Astrocyte (in vitro differentiated cells and primary cell): ENCODE data around the gene REXO2. TPM values are rescaled to one million over a fixed set of nuclear protein-coding genes. Genes with fewer than 3 reads are reported as not detected.

Source experiments
- DNase-seq: peaks from one replicate; pipeline ENCODE4 v3.0.0-alpha.2; 2010; ENCODE audit warnings: low read depth
- FAIRE-seq: peaks from 2 replicates; lab custom pipeline; 2011; peaks lifted over from hg19 to GRCh38; lab: Jason Lieb, UNC
- H2AFZ ChIP-seq: 2 replicates; pipeline ENCODE4 v1.6.0; 2012; ENCODE audit warnings: low read depth, low read length, inconsistent platforms
- H3K27ac ChIP-seq: 2 replicates; pipeline ENCODE4 v1.5.1; 2011; ENCODE audit warnings: low read depth, low read length, inconsistent platforms
- H3K27me3 ChIP-seq: 2 replicates; pipeline ENCODE4 v1.6.0; 2011; ENCODE audit warnings: low read length, inconsistent platforms; ENCODE audit not compliant: insufficient read depth
- H3K36me3 ChIP-seq: 2 replicates; pipeline ENCODE4 v1.5.1; 2011; ENCODE audit warnings: low read length, inconsistent platforms; ENCODE audit not compliant: insufficient read depth
- H3K4me1 ChIP-seq: 2 replicates; pipeline ENCODE4 v1.5.1; 2011; ENCODE audit warnings: low read length, inconsistent platforms; ENCODE audit not compliant: insufficient read depth
- H3K4me2 ChIP-seq: 2 replicates; pipeline ENCODE4 v1.6.0; 2012; ENCODE audit warnings: low read length, inconsistent platforms
- H3K4me3 ChIP-seq: 2 replicates; pipeline ENCODE4 v1.5.1; 2011; ENCODE audit warnings: low read depth, mild to moderate bottlenecking, low read length, inconsistent platforms; ENCODE audit not compliant: insufficient read depth
- H3K79me2 ChIP-seq: 2 replicates; pipeline ENCODE4 v1.6.0; 2012; ENCODE audit warnings: mild to moderate bottlenecking, low read length, inconsistent platforms; ENCODE audit not compliant: insufficient read depth
- H3K9ac ChIP-seq: 2 replicates; pipeline ENCODE4 v1.6.0; 2012; ENCODE audit warnings: mild to moderate bottlenecking, low read length, inconsistent platforms
- H3K9me3 ChIP-seq: 2 replicates; pipeline ENCODE4 v1.5.1; 2012; ENCODE audit warnings: low read depth, mild to moderate bottlenecking, low read length, inconsistent platforms; ENCODE audit not compliant: insufficient read depth
- H4K20me1 ChIP-seq: 2 replicates; pipeline ENCODE4 v1.6.0; 2012; ENCODE audit warnings: low read length, inconsistent platforms; ENCODE audit not compliant: insufficient read depth
- H3K27ac Mint-ChIP-seq: one replicate; pipeline ENCODE4 v1.8.0; 2021; ENCODE audit warnings: mild to moderate bottlenecking, mixed read lengths; ENCODE audit not compliant: unreplicated experiment
- H3K27me3 Mint-ChIP-seq: one replicate; pipeline ENCODE4 v1.8.0; 2021; ENCODE audit warnings: low read depth, mixed read lengths; ENCODE audit not compliant: unreplicated experiment
- H3K36me3 Mint-ChIP-seq: one replicate; pipeline ENCODE4 v1.8.0; 2021; ENCODE audit warnings: low read depth, mixed read lengths; ENCODE audit not compliant: unreplicated experiment
- H3K4me1 Mint-ChIP-seq: one replicate; pipeline ENCODE4 v1.8.0; 2021; ENCODE audit warnings: low read depth, mixed read lengths; ENCODE audit not compliant: unreplicated experiment
- H3K4me3 Mint-ChIP-seq: one replicate; pipeline ENCODE4 v1.8.0; 2021; ENCODE audit warnings: mild to moderate bottlenecking, moderate library complexity, mixed read lengths; ENCODE audit not compliant: unreplicated experiment
- H3K9me3 Mint-ChIP-seq: one replicate; pipeline ENCODE4 v1.8.0; 2021; ENCODE audit warnings: mild to moderate bottlenecking, mixed read lengths; ENCODE audit not compliant: unreplicated experiment
- EZH2 ChIP-seq: IDR thresholded peaks from 2 replicates; pipeline ENCODE4 v1.6.1; 2012; ENCODE audit warnings: mild to moderate bottlenecking, low read length, inconsistent platforms; ENCODE audit not compliant: insufficient read depth
- total RNA-seq: library from RNA; stranded (reverse); gene quantifications from 2 replicates; pipeline ENCODE4 v1.2.1, GENCODE V29; 2021
- TF ChIP-seq, protein P1 (sequence below): IDR thresholded peaks from 2 replicates; pipeline ENCODE4 v1.5.1; 2011; ENCODE audit warnings: low read depth, mild to moderate bottlenecking, inconsistent platforms, low read length, moderate library complexity; ENCODE audit not compliant: insufficient read depth

REXO2 gene
- total RNA-seq, 1 donor from 2014 or later = 181 TPM

GRCh38 chr11:114442536-114442935 lies 3.3 kb downstream of the REXO2 start:
- Histone ChIP-seq H3K9me3 (no peaks in the 10 kb centered on the region), H3K9ac (no peak overlapping the region), H4K20me1 (peaks cover 55% of the 10 kb centered on the region), H3K79me2 (peaks cover 80% of the 10 kb centered on the region), H3K36me3 (peaks cover 19% of the 10 kb centered on the region), H3K27ac (no peak overlapping the region), H3K27me3 (no peaks in the 10 kb centered on the region), H2AFZ (no peak overlapping the region), H3K4me2 (no peak overlapping the region), H3K4me1 (peaks cover 16% of the 10 kb centered on the region), H3K4me3 (no peak overlapping the region)
- no peak for DNase-seq
- no peaks in the 10 kb centered on the region for H3K27me3 Mint-ChIP-seq
- FAIRE-seq = no peak
- H3K36me3 Mint-ChIP-seq = peaks cover 15% of the 10 kb centered on the region
- no peak for TF ChIP-seq EZH2
- TF ChIP-seq, protein P1, sequence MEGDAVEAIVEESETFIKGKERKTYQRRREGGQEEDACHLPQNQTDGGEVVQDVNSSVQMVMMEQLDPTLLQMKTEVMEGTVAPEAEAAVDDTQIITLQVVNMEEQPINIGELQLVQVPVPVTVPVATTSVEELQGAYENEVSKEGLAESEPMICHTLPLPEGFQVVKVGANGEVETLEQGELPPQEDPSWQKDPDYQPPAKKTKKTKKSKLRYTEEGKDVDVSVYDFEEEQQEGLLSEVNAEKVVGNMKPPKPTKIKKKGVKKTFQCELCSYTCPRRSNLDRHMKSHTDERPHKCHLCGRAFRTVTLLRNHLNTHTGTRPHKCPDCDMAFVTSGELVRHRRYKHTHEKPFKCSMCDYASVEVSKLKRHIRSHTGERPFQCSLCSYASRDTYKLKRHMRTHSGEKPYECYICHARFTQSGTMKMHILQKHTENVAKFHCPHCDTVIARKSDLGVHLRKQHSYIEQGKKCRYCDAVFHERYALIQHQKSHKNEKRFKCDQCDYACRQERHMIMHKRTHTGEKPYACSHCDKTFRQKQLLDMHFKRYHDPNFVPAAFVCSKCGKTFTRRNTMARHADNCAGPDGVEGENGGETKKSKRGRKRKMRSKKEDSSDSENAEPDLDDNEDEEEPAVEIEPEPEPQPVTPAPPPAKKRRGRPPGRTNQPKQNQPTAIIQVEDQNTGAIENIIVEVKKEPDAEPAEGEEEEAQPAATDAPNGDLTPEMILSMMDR = no peak
- H3K27ac Mint-ChIP-seq = no peak overlapping the region
- H3K9me3 Mint-ChIP-seq = no peaks in the 10 kb centered on the region
- peaks cover 54% of the 10 kb centered on the region for H3K4me1 Mint-ChIP-seq
- peak overlapping the region; percentile 10 for H3K4me3 Mint-ChIP-seq

DNA sequence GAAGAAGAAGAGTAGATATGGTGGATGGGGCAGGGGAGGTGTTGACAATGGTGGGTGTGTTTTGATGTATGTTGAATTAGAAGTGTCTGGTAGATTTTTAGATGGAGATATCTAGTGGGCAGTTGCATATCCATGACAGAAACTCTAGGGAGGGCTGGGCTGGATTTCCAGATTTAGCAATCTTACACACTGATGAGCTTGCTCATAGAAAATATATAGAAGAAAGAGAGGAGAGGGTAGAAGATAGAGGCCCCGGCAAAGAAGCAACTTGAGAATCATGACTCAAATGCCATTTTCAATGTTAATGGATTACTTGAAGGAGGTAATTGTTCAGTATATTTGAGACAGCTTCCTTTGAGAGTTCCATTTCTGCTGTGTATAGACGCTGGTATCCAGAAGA lies 8.2 kb downstream of the REXO2 start:
- Mint-ChIP-seq H3K4me1 (peaks cover 40% of the 10 kb centered on the region), H3K27ac (peak overlapping the region; percentile 36), H3K36me3 (peaks cover 24% of the 10 kb centered on the region), H3K4me3 (no peak overlapping the region), H3K27me3 (no peaks in the 10 kb centered on the region), H3K9me3 (no peaks in the 10 kb centered on the region)
- H3K9me3 ChIP-seq = no peaks in the 10 kb centered on the region
- peaks cover 36% of the 10 kb centered on the region for H3K36me3 ChIP-seq
- no peak overlapping the region for H2AFZ ChIP-seq
- H3K4me1 ChIP-seq = no peaks in the 10 kb centered on the region
- H3K27ac ChIP-seq = peak overlapping the region; percentile 10
- DNase-seq = no peak
- FAIRE-seq = peak; percentile 13
- peaks cover 76% of the 10 kb centered on the region for H3K79me2 ChIP-seq
- no peak for TF ChIP-seq EZH2
- TF ChIP-seq, protein P1 = no peak
- H4K20me1 ChIP-seq = peaks cover 70% of the 10 kb centered on the region
- peak overlapping the region; percentile 24 for H3K4me2 ChIP-seq
- H3K27me3 ChIP-seq = no peaks in the 10 kb centered on the region
- H3K4me3 ChIP-seq = no peak overlapping the region
- no peak overlapping the region for H3K9ac ChIP-seq

GRCh38 chr11:114447892-114448291 lies 8.6 kb downstream of the REXO2 start:
- H3K36me3 ChIP-seq = peaks cover 38% of the 10 kb centered on the region
- Mint-ChIP-seq H3K27me3 (no peaks in the 10 kb centered on the region), H3K27ac (peak overlapping the region; percentile 36), H3K36me3 (peaks cover 25% of the 10 kb centered on the region), H3K4me1 (peaks cover 39% of the 10 kb centered on the region), H3K4me3 (no peak overlapping the region), H3K9me3 (no peaks in the 10 kb centered on the region)
- no peaks in the 10 kb centered on the region for H3K9me3 ChIP-seq
- H4K20me1 ChIP-seq = peaks cover 70% of the 10 kb centered on the region
- DNase-seq = peak; percentile 61
- H3K27me3 ChIP-seq = no peaks in the 10 kb centered on the region
- H2AFZ ChIP-seq = no peak overlapping the region
- H3K4me1 ChIP-seq = no peaks in the 10 kb centered on the region
- FAIRE-seq = no peak
- H3K79me2 ChIP-seq = peaks cover 73% of the 10 kb centered on the region
- no peak overlapping the region for H3K9ac ChIP-seq
- H3K4me3 ChIP-seq = no peak overlapping the region
- TF ChIP-seq, protein P1 = no peak
- TF ChIP-seq EZH2 = no peak
- peak overlapping the region; percentile 24 for H3K4me2 ChIP-seq
- H3K27ac ChIP-seq = peak overlapping the region; percentile 10
